H1 (cell line): ENCODE results near the gene RHOBTB3. TPM values are rescaled to one million over a fixed set of nuclear protein-coding genes. Genes with fewer than 3 reads are reported as not detected.

Experiments
- CTCF ChIA-PET: fragments of 300-600 bp; sonication (Branson Sonifier 250); formaldehyde crosslinking; loops from one replicate; lab custom pipeline; 2021; ENCODE audit not compliant: partially characterized antibody; lab: Charles Lee
- POLR2A ChIA-PET: fragments of 300-600 bp; sonication (Branson Sonifier 250); formaldehyde crosslinking; loops from one replicate; lab custom pipeline; 2021; ENCODE audit warnings: inconsistent platforms; ENCODE audit not compliant: partially characterized antibody; lab: Charles Lee
- DNase-seq, 2 experiments: peaks; one replicate each; pipeline versions ENCODE4 v3.0.0 to v3.0.0-alpha.2; 2010 to 2022; ENCODE audit warnings: low spot score in 2 of 2, low read depth in 1 of 2, mixed read lengths in 1 of 2
- FAIRE-seq: peaks from 2 replicates; lab custom pipeline; 2011; peaks lifted over from hg19 to GRCh38; lab: Jason Lieb, UNC
- H2AFZ ChIP-seq: 2 replicates; pipeline ENCODE4 v1.8.1; 2012; ENCODE audit warnings: low read length, inconsistent platforms
- H2AK5ac ChIP-seq: 2 replicates; pipeline ENCODE4 v1.6.1; 2013; ENCODE audit warnings: low read depth, low read length
- H2BK120ac ChIP-seq: replicated peaks from 2 replicates; pipeline ENCODE3; 2013; ENCODE audit warnings: low read depth, low read length, inconsistent platforms
- H2BK12ac ChIP-seq: 2 replicates; pipeline ENCODE4 v1.6.1; 2013; ENCODE audit warnings: low read depth, low read length
- H2BK15ac ChIP-seq: 2 replicates; pipeline ENCODE4 v1.6.1; 2013; ENCODE audit warnings: low read length
- H2BK20ac ChIP-seq: 2 replicates; pipeline ENCODE4 v1.6.1; 2013; ENCODE audit warnings: low read length
- H2BK5ac ChIP-seq: 2 replicates; pipeline ENCODE4 v1.6.1; 2013; ENCODE audit warnings: low read depth, low read length
- H3K14ac ChIP-seq: 2 replicates; pipeline ENCODE4 v1.6.1; 2013; ENCODE audit warnings: inconsistent platforms; ENCODE audit not compliant: insufficient read length
- H3K18ac ChIP-seq: 2 replicates; pipeline ENCODE4 v1.6.1; 2013; ENCODE audit warnings: low read length; ENCODE audit errors: extremely low read depth
- H3K23ac ChIP-seq: 2 replicates; pipeline ENCODE4 v1.6.1; 2013; ENCODE audit warnings: inconsistent platforms; ENCODE audit not compliant: insufficient read length
- H3K23me2 ChIP-seq: 2 replicates; pipeline ENCODE4 v1.6.1; 2013; ENCODE audit warnings: low read depth, low read length
- H3K27ac ChIP-seq: 2 replicates; pipeline ENCODE4 v1.6.1; 2011; ENCODE audit warnings: low read depth, low read length, inconsistent platforms
- H3K27me3 ChIP-seq, 4 experiments: replicated peaks in 1 of 4; 1 replicate in 1 of 4; 2 replicates in 3 of 4; pipeline versions ENCODE4 v1.6.1 to v1.8.1; 2011 to 2013; ENCODE audit warnings: low read length in 3 of 4, mild to moderate bottlenecking in 3 of 4, inconsistent platforms in 2 of 4, mixed read lengths in 2 of 4, moderate library complexity in 1 of 4; ENCODE audit not compliant: control insufficient read depth in 3 of 4, insufficient read depth in 3 of 4; ENCODE audit errors: extremely low read depth in 1 of 4
- H3K36me3 ChIP-seq, 4 experiments: 2 replicates each; pipeline versions ENCODE4 v1.6.1 to v1.8.1; 2011 to 2013; ENCODE audit warnings: mild to moderate bottlenecking in 4 of 4, low read length in 3 of 4, moderate library complexity in 2 of 4, control low read depth in 1 of 4, inconsistent platforms in 1 of 4; ENCODE audit not compliant: insufficient read depth in 4 of 4, control insufficient read depth in 2 of 4
- H3K4ac ChIP-seq: replicated peaks from 2 replicates; pipeline ENCODE3; 2013; ENCODE audit warnings: low read length, low read depth, mixed read lengths, inconsistent platforms; ENCODE audit not compliant: insufficient read length
- H3K4me1 ChIP-seq, 4 experiments: replicated peaks in 1 of 4; 1 replicate in 1 of 4; 2 replicates in 3 of 4; pipeline versions ENCODE4 v1.6.1 to v1.8.1; 2011 to 2013; ENCODE audit warnings: low read length in 3 of 4, inconsistent platforms in 2 of 4, mixed read lengths in 1 of 4; ENCODE audit not compliant: insufficient read depth in 4 of 4, control insufficient read depth in 3 of 4
- H3K4me2 ChIP-seq, 2 experiments: 2 replicates each; pipeline versions ENCODE4 v1.6.1 to v1.8.1; 2011 to 2013; ENCODE audit warnings: low read depth in 2 of 2, low read length in 2 of 2, control low read depth in 1 of 2, inconsistent platforms in 1 of 2, mild to moderate bottlenecking in 1 of 2; ENCODE audit not compliant: insufficient read depth in 1 of 2
- H3K4me3 ChIP-seq, 4 experiments: fragments of 200-600, 300-600 bp in 1 of 4; sonication (generic), shearing (Covaris generic), sonication (Bioruptor Twin) in 1 of 4; 2 replicates each; pipeline versions ENCODE4 v1.5.1 to v1.8.1; 2011 to 2016; ENCODE audit warnings: low read length in 4 of 4, low read depth in 3 of 4, control low read depth in 2 of 4, inconsistent platforms in 2 of 4, mild to moderate bottlenecking in 2 of 4, mixed read lengths in 1 of 4, moderate library complexity in 1 of 4; ENCODE audit not compliant: insufficient read depth in 2 of 4; ENCODE audit errors: extremely low read depth in 1 of 4
- H3K56ac ChIP-seq: replicated peaks from 2 replicates; pipeline ENCODE3; 2013; ENCODE audit warnings: low read depth, mild to moderate bottlenecking, mixed read lengths, low read length, inconsistent platforms; ENCODE audit not compliant: insufficient read length
- H3K79me1 ChIP-seq: 2 replicates; pipeline ENCODE4 v1.6.1; 2013; ENCODE audit warnings: low read depth, low read length, control low read depth
- H3K79me2 ChIP-seq, 2 experiments: 2 replicates each; pipeline versions ENCODE4 v1.6.1 to v1.8.1; 2012 to 2013; ENCODE audit warnings: low read length in 2 of 2, mild to moderate bottlenecking in 2 of 2, inconsistent platforms in 1 of 2; ENCODE audit not compliant: insufficient read depth in 2 of 2, control insufficient read depth in 1 of 2
- H3K9ac ChIP-seq, 4 experiments: replicated peaks in 1 of 4; 1 replicate in 1 of 4; 2 replicates in 3 of 4; pipeline versions ENCODE4 v1.6.1 to v1.8.1; 2011 to 2013; ENCODE audit warnings: low read depth in 3 of 4, low read length in 3 of 4, control low read depth in 2 of 4, mild to moderate bottlenecking in 2 of 4, moderate library complexity in 2 of 4, inconsistent platforms in 1 of 4; ENCODE audit errors: extremely low read depth in 1 of 4
- H3K9me3 ChIP-seq, 2 experiments: 2 replicates each; pipeline versions ENCODE4 v1.6.1 to v1.8.1; 2012 to 2013; ENCODE audit warnings: mild to moderate bottlenecking in 2 of 2, moderate library complexity in 2 of 2, control low read depth in 1 of 2, inconsistent platforms in 1 of 2, low read depth in 1 of 2, low read length in 1 of 2, mixed read lengths in 1 of 2; ENCODE audit not compliant: insufficient read depth in 2 of 2
- H4K20me1 ChIP-seq, 2 experiments: replicated peaks in 1 of 2; 2 replicates each; pipeline versions ENCODE3 to v1.8.1; 2011 to 2013; ENCODE audit warnings: inconsistent platforms in 2 of 2, low read length in 2 of 2, mild to moderate bottlenecking in 1 of 2; ENCODE audit not compliant: insufficient read depth in 2 of 2, control insufficient read depth in 1 of 2
- H4K5ac ChIP-seq: 2 replicates; pipeline ENCODE4 v1.6.1; 2013; ENCODE audit warnings: low read length, low read depth, mixed read lengths, inconsistent platforms; ENCODE audit not compliant: insufficient read length
- H4K8ac ChIP-seq: 2 replicates; pipeline ENCODE4 v1.8.0; 2013; ENCODE audit warnings: mild to moderate bottlenecking, moderate library complexity, low read length, inconsistent platforms; ENCODE audit not compliant: insufficient read depth; ENCODE audit errors: extremely low read depth
- H4K91ac ChIP-seq: replicated peaks from 2 replicates; pipeline ENCODE3; 2013; ENCODE audit warnings: low read length, mixed read lengths, inconsistent platforms; ENCODE audit not compliant: insufficient read length
- ASH2L ChIP-seq: fragments of 200-600, 300-600 bp; sonication (generic); IDR thresholded peaks from one replicate; pipeline ENCODE4 v1.7.1; 2017; ENCODE audit warnings: low read length
- BCL11A ChIP-seq, 2 experiments: IDR thresholded peaks; one replicate each; pipeline ENCODE4 v1.6.1; 2011; ENCODE audit warnings: low read depth in 2 of 2, low read length in 2 of 2, mild to moderate bottlenecking in 2 of 2
- CBX5 ChIP-seq: fragments of 300-800, 300-1000 bp; sonication (generic); IDR thresholded peaks from 2 replicates; pipeline ENCODE4 v1.7.1; 2016; ENCODE audit warnings: antibody characterized with exemption, low read length, low read depth
- CEBPB ChIP-seq: IDR thresholded peaks from 2 replicates; pipeline ENCODE4 v1.6.1; 2012; ENCODE audit warnings: low read depth, low read length
- CHD2 ChIP-seq: IDR thresholded peaks from 2 replicates; pipeline ENCODE4 v1.6.1; 2012; ENCODE audit warnings: low read length, improper control_type of control experiment
- EGR1 ChIP-seq: IDR thresholded peaks from 2 replicates; pipeline ENCODE4 v1.6.1; 2011; ENCODE audit warnings: low read depth, low read length, borderline replicate concordance
- JUN ChIP-seq: IDR thresholded peaks from 2 replicates; pipeline ENCODE4 v1.6.1; 2011; ENCODE audit warnings: low read depth, mild to moderate bottlenecking, improper control_type of control experiment, low read length
- NANOG ChIP-seq: IDR thresholded peaks from 2 replicates; pipeline ENCODE4 v1.6.1; 2011; ENCODE audit warnings: low read length, low read depth, mild to moderate bottlenecking, inconsistent platforms; ENCODE audit not compliant: insufficient read depth, poor library complexity, severe bottlenecking
- NRF1 ChIP-seq: IDR thresholded peaks from 2 replicates; pipeline ENCODE4 v1.6.1; 2011; ENCODE audit warnings: mild to moderate bottlenecking, low read depth, low read length, improper control_type of control experiment
- RAD21 ChIP-seq, 2 experiments: IDR thresholded peaks in 1 of 2; conservative IDR thresholded peaks in 1 of 2; 2 replicates each; pipeline ENCODE4 v1.6.1; 2011; ENCODE audit warnings: low read depth in 2 of 2, low read length in 2 of 2, improper control_type of control experiment in 1 of 2, inconsistent platforms in 1 of 2, mild to moderate bottlenecking in 1 of 2, moderate library complexity in 1 of 2
- RXRA ChIP-seq: IDR thresholded peaks from 2 replicates; pipeline ENCODE4 v1.6.1; 2011; ENCODE audit warnings: low read depth, mild to moderate bottlenecking, low read length, moderate library complexity; ENCODE audit not compliant: insufficient read depth
- SIN3A ChIP-seq, 2 experiments: IDR thresholded peaks in 1 of 2; conservative IDR thresholded peaks in 1 of 2; 2 replicates each; pipeline ENCODE4 v1.6.1; 2011 to 2012; ENCODE audit warnings: low read length in 2 of 2, improper control_type of control experiment in 1 of 2, low read depth in 1 of 2, mild to moderate bottlenecking in 1 of 2
- SIRT6 ChIP-seq: IDR thresholded peaks from one replicate; pipeline ENCODE4 v1.7.1; 2012; ENCODE audit warnings: low read length, inconsistent platforms
- SP2 ChIP-seq: IDR thresholded peaks from 2 replicates; pipeline ENCODE4 v1.6.1; 2012; ENCODE audit warnings: mild to moderate bottlenecking, low read length, inconsistent platforms
- TEAD4 ChIP-seq: IDR thresholded peaks from 2 replicates; pipeline ENCODE4 v1.6.1; 2012; ENCODE audit warnings: low read depth, low read length, inconsistent platforms, mixed read lengths
- polyA plus RNA-seq, 7 experiments: library from polyadenylated mRNA; depleted of rRNA in 3 of 7; stranded (reverse) in 5 of 7; unstranded in 2 of 7; fragments of >200 nt in 5 of 7; fragments of 200-250 nt in 2 of 7; gene quantifications; 1 replicate in 5 of 7; 2 replicates in 1 of 7; 4 replicates in 1 of 7; pipeline versions ENCODE4 v1.2.1 to v1.2.3, GENCODE V29; 2011 to 2013; ENCODE audit warnings: missing spikeins in 2 of 7, mixed read lengths in 2 of 7
- total RNA-seq: library from RNA; stranded (reverse); fragmentation: NEBNext Ultra II Directional; extraction: Animal tissue kit (Norgen Biotek cat#: 25700); gene quantifications from 2 replicates; pipeline ENCODE4 v1.2.1, GENCODE V29; 2021
- TF ChIP-seq, protein P1 (sequence below): IDR thresholded peaks from 2 replicates; pipeline ENCODE4 v1.6.1; 2012; ENCODE audit warnings: inconsistent platforms

Gene RHOBTB3
- total and polyA plus RNA-seq, 2 of the 8 experiments (the other 6 are each of a cell fraction or from before 2014, with no cell fraction given): 8.2 to 17.5 TPM

DNA sequence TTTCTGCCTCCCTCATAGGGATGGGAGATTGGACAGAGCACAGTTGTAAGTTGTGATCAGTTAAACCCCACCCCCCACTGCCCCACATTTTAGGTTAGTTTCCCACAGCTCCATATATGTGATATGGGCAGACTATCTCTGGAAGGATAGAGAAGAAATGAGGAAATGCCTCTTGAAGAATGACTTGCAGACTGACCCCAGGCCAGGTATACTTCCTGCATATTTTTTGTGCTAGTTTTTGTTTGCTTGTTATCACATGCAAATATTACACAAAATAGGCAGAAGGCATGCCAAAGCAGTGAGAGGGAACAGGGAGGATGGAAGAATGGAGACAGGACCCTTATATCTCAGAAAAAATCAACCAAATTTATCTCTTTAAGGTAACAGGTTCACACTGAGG is 101.5 kb downstream of the RHOBTB3 start:
- H4K5ac ChIP-seq: no peak overlapping the region
- H3K4me1 ChIP-seq: peaks cover 0 to 3% (median 0%) of the 10 kb centered on the region in 4 experiments; a peak in 2 of 7 replicates
- FAIRE-seq (no peak), DNase-seq (no peak)
- H2BK20ac ChIP-seq: no peak overlapping the region
- no peak overlapping the region for H2BK12ac ChIP-seq
- no peak overlapping the region for H3K4me3 ChIP-seq
- H4K8ac ChIP-seq: no peak overlapping the region
- no peak overlapping the region for H2AFZ ChIP-seq
- H3K9me3 ChIP-seq: no peaks in the 10 kb centered on the region
- H3K79me1 ChIP-seq: no peaks in the 10 kb centered on the region
- H3K18ac ChIP-seq: no peak overlapping the region
- no peaks in the 10 kb centered on the region for H3K79me2 ChIP-seq
- H3K14ac ChIP-seq: no peak overlapping the region
- H3K27me3 ChIP-seq: no peaks in the 10 kb centered on the region
- H3K56ac ChIP-seq: no peak overlapping the region
- 0 out of 2 replicates have a peak, but pooled peaks cover 1% of the 10 kb centered on the region for H3K23me2 ChIP-seq
- no peak overlapping the region for H4K91ac ChIP-seq
- H3K4me2 ChIP-seq: no peak overlapping the region
- no peak overlapping the region for H2AK5ac ChIP-seq
- H3K36me3 ChIP-seq: no peaks in the 10 kb centered on the region
- no peak overlapping the region for H2BK15ac ChIP-seq
- no peak overlapping the region for H3K4ac ChIP-seq
- H3K9ac ChIP-seq: no peak overlapping the region
- no peak overlapping the region for H3K23ac ChIP-seq
- no peak overlapping the region for H3K27ac ChIP-seq
- ChIA-PET POLR2A (no interaction called here), CTCF (interaction anchor here (0.6 to 2.4 kb wide), 5 partner anchors 10 to 187 kb away, joined by 3 to 12 read pairs (median 6); partner anchors contain the start of gene GLRX)
- no peak overlapping the region for H2BK120ac ChIP-seq
- H2BK5ac ChIP-seq: no peak overlapping the region
- H4K20me1 ChIP-seq: no peaks in the 10 kb centered on the region
- TF ChIP-seq NRF1: no peak
- TF ChIP-seq CEBPB: no peak
- no peak for TF ChIP-seq JUN
- no peak for TF ChIP-seq SIRT6
- no peak for TF ChIP-seq NANOG
- TF ChIP-seq, protein P1, sequence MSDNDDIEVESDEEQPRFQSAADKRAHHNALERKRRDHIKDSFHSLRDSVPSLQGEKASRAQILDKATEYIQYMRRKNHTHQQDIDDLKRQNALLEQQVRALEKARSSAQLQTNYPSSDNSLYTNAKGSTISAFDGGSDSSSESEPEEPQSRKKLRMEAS: no peak
- no peak for TF ChIP-seq ASH2L
- no peak for TF ChIP-seq RXRA
- no peak for TF ChIP-seq TEAD4
- TF ChIP-seq BCL11A (IDR thresholded peaks at IDR 0.05; ENCODE audit: low read depth in 2 of 2, low read length in 2 of 2): no peak
- no peak for TF ChIP-seq SP2
- no peak for TF ChIP-seq RAD21 (IDR thresholded peaks at IDR 0.05 in 1 of 2, conservative IDR thresholded peaks at IDR 0.05 in 1 of 2; ENCODE audit: low read depth in 2 of 2, low read length in 2 of 2)
- TF ChIP-seq CBX5: no peak
- TF ChIP-seq EGR1: no peak
- TF ChIP-seq SIN3A (conservative IDR thresholded peaks at IDR 0.05 in 1 of 2, IDR thresholded peaks at IDR 0.05 in 1 of 2; ENCODE audit: low read depth in 1 of 2, low read length in 2 of 2): no peak
- TF ChIP-seq CHD2: no peak
